ENCODE data around the gene CAPZA2.

The CAPZA2 gene

GRCh38 chr7:116862234-116862950 lies at the start of gene CAPZA2:
CAPZA2 (plus strand) TSS chr7:116862587; CDS start chr7:116862612, 25 bp downstream.
- TF ChIP-seq GATA3 (IDR thresholded peaks at IDR 0.05; ENCODE audit: low read depth, low read length) (no peak), GATA2 (IDR thresholded peaks at IDR 0.05; ENCODE audit: low read depth, low read length) (no peak)

- TF ChIP-seq GATA3 (IDR thresholded peaks at IDR 0.05; ENCODE audit: low read depth, low read length) (no peak), GATA2 (IDR thresholded peaks at IDR 0.05; ENCODE audit: low read depth, low read length) (no peak)
These were observed 49.5 kb upstream of the CAPZA2 start for GRCh38 chr7:116812860-116813259.

GRCh38 chr7:116815041-116815440 lies 47.3 kb upstream of the CAPZA2 start:
- peak; percentile 26; the same call in 1 of the 2 replicates for TF ChIP-seq GATA2 (IDR thresholded peaks at IDR 0.05; ENCODE audit: low read depth, low read length)
- TF ChIP-seq GATA3 (IDR thresholded peaks at IDR 0.05; ENCODE audit: low read depth, low read length) = no peak

- TF ChIP-seq GATA2 (IDR thresholded peaks at IDR 0.05; ENCODE audit: low read depth, low read length) (no peak), GATA3 (IDR thresholded peaks at IDR 0.05; ENCODE audit: low read depth, low read length) (no peak)
These were observed 42.2 kb upstream of the CAPZA2 start for GRCh38 chr7:116820149-116820548.

GRCh38 chr7:116824449-116824848 lies 37.9 kb upstream of the CAPZA2 start:
- no peak for TF ChIP-seq GATA2 (IDR thresholded peaks at IDR 0.05; ENCODE audit: low read depth, low read length)
- TF ChIP-seq GATA3 (IDR thresholded peaks at IDR 0.05; ENCODE audit: low read depth, low read length) = no peak

- TF ChIP-seq GATA3 (IDR thresholded peaks at IDR 0.05; ENCODE audit: low read depth, low read length) (no peak), GATA2 (IDR thresholded peaks at IDR 0.05; ENCODE audit: low read depth, low read length) (no peak)
These were observed 34.1 kb upstream of the CAPZA2 start for GRCh38 chr7:116828281-116828680.

GRCh38 chr7:116829041-116829440 lies 33.3 kb upstream of the CAPZA2 start:
- TF ChIP-seq GATA3 (IDR thresholded peaks at IDR 0.05; ENCODE audit: low read depth, low read length) = no peak
- no peak for TF ChIP-seq GATA2 (IDR thresholded peaks at IDR 0.05; ENCODE audit: low read depth, low read length)

- TF ChIP-seq GATA3 (IDR thresholded peaks at IDR 0.05; ENCODE audit: low read depth, low read length) (no peak), GATA2 (IDR thresholded peaks at IDR 0.05; ENCODE audit: low read depth, low read length) (no peak)
These were observed 32.9 kb upstream of the CAPZA2 start for GRCh38 chr7:116829493-116829892.

- no peak for TF ChIP-seq GATA2 (IDR thresholded peaks at IDR 0.05; ENCODE audit: low read depth, low read length)
- TF ChIP-seq GATA3 (IDR thresholded peaks at IDR 0.05; ENCODE audit: low read depth, low read length) = no peak
These were observed 29.7 kb upstream of the CAPZA2 start for GRCh38 chr7:116832692-116833091.

GRCh38 chr7:116834815-116835504 lies 27.4 kb upstream of the CAPZA2 start:
- no peak for TF ChIP-seq GATA3 (IDR thresholded peaks at IDR 0.05; ENCODE audit: low read depth, low read length)
- no peak for TF ChIP-seq GATA2 (IDR thresholded peaks at IDR 0.05; ENCODE audit: low read depth, low read length)

GRCh38 chr7:116836048-116836447 lies 26.3 kb upstream of the CAPZA2 start:
- TF ChIP-seq GATA3 (IDR thresholded peaks at IDR 0.05; ENCODE audit: low read depth, low read length) = no peak
- no peak for TF ChIP-seq GATA2 (IDR thresholded peaks at IDR 0.05; ENCODE audit: low read depth, low read length)

- TF ChIP-seq GATA2 (IDR thresholded peaks at IDR 0.05; ENCODE audit: low read depth, low read length) (no peak), GATA3 (IDR thresholded peaks at IDR 0.05; ENCODE audit: low read depth, low read length) (no peak)
These were observed 25.5 kb upstream of the CAPZA2 start for GRCh38 chr7:116836911-116837310.

- TF ChIP-seq GATA3 (IDR thresholded peaks at IDR 0.05; ENCODE audit: low read depth, low read length) (no peak), GATA2 (IDR thresholded peaks at IDR 0.05; ENCODE audit: low read depth, low read length) (no peak)
These were observed 24.8 kb upstream of the CAPZA2 start for GRCh38 chr7:116837586-116837985.

- TF ChIP-seq GATA2 (IDR thresholded peaks at IDR 0.05; ENCODE audit: low read depth, low read length) (no peak), GATA3 (IDR thresholded peaks at IDR 0.05; ENCODE audit: low read depth, low read length) (no peak)
These were observed 22.1 kb upstream of the CAPZA2 start for GRCh38 chr7:116840256-116840655.

GRCh38 chr7:116842371-116842770 lies 20.0 kb upstream of the CAPZA2 start:
- TF ChIP-seq GATA2 (IDR thresholded peaks at IDR 0.05; ENCODE audit: low read depth, low read length) (no peak), GATA3 (IDR thresholded peaks at IDR 0.05; ENCODE audit: low read depth, low read length) (no peak)
